Esophagus muscularis mucosa (tissue), 3 donors: ENCODE results near the gene CDC42SE2.

Experiments
- CTCF ChIP-seq, 3 experiments: fragments of 200-600 bp in 2 of 3; fragments of 450-650 bp in 1 of 3; sonication (generic) in 2 of 3; IDR thresholded peaks; one replicate each; pipeline ENCODE4 v1.5.1; 2017 to 2019; ENCODE audit warnings: antibody characterized with exemption in 3 of 3, mild to moderate bottlenecking in 2 of 3, moderate library complexity in 1 of 3
- POLR2A ChIP-seq: fragments of 450-650 bp; IDR thresholded peaks from one replicate; pipeline ENCODE4 v1.6.1; 2017; ENCODE audit warnings: antibody characterized with exemption, moderate library complexity, mild to moderate bottlenecking, low read depth
- POLR2AphosphoS5 ChIP-seq, 2 donors: sonication (generic); formaldehyde crosslinking; IDR thresholded peaks; one replicate each; pipeline ENCODE4 v1.6.1; 2017; ENCODE audit warnings: antibody characterized with exemption in 2 of 2

- TF ChIP-seq CTCF (IDR thresholded peaks at IDR 0.05) (no peak), POLR2A (no peak), POLR2AphosphoS5 (IDR thresholded peaks at IDR 0.05) (no peak)
These were observed 136.7 kb downstream of the CDC42SE2 start for GRCh38 chr5:131400585-131400984.
